Parathyroid adenoma (tissue), 2 donors: Measurements from ENCODE around the gene CDH20.

Experiments
- H2AFZ ChIP-seq: fragments of 300-600 bp; sonication (generic); one replicate; pipeline ENCODE4 v1.7.0; 2017; ENCODE audit warnings: antibody characterized with exemption, mild to moderate bottlenecking
- H3K27ac ChIP-seq: fragments of 300-600 bp; sonication (generic); one replicate; pipeline ENCODE4 v1.7.0; 2017
- H3K27me3 ChIP-seq: fragments of 300-600 bp; sonication (generic); one replicate; pipeline ENCODE4 v1.7.0; 2017; ENCODE audit warnings: low read length; ENCODE audit not compliant: control insufficient read depth, insufficient read depth
- H3K36me3 ChIP-seq: fragments of 300-600 bp; sonication (generic); one replicate; pipeline ENCODE4 v1.7.0; 2017; ENCODE audit warnings: low read length; ENCODE audit not compliant: control insufficient read depth, insufficient read depth
- H3K4me1 ChIP-seq: fragments of 300-600 bp; sonication (generic); one replicate; pipeline ENCODE4 v1.7.0; 2017; ENCODE audit warnings: control low read depth
- H3K4me2 ChIP-seq: fragments of 300-600 bp; sonication (generic); one replicate; pipeline ENCODE4 v1.7.0; 2017; ENCODE audit warnings: low read length
- H3K4me3 ChIP-seq: fragments of 300-600 bp; sonication (generic); one replicate; pipeline ENCODE4 v1.7.0; 2017; ENCODE audit warnings: low read depth, low read length
- H3K79me2 ChIP-seq: fragments of 300-600 bp; sonication (generic); one replicate; pipeline ENCODE4 v1.7.0; 2017; ENCODE audit warnings: control low read depth
- H3K9ac ChIP-seq: fragments of 300-600 bp; sonication (generic); one replicate; pipeline ENCODE4 v1.7.0; 2017; ENCODE audit warnings: mild to moderate bottlenecking
- H3K9me3 ChIP-seq: fragments of 300-600 bp; sonication (generic); one replicate; pipeline ENCODE4 v1.7.0; 2017; ENCODE audit warnings: low read length; ENCODE audit not compliant: control insufficient read depth
- TF ChIP-seq, protein P1 (sequence below): fragments of 300-600 bp; sonication (generic); IDR thresholded peaks from one replicate; pipeline ENCODE4 v1.7.0; 2017; ENCODE audit warnings: antibody characterized with exemption, mild to moderate bottlenecking
- donor health status: primary hyperparathyroidism.

Gene CDH20

DNA sequence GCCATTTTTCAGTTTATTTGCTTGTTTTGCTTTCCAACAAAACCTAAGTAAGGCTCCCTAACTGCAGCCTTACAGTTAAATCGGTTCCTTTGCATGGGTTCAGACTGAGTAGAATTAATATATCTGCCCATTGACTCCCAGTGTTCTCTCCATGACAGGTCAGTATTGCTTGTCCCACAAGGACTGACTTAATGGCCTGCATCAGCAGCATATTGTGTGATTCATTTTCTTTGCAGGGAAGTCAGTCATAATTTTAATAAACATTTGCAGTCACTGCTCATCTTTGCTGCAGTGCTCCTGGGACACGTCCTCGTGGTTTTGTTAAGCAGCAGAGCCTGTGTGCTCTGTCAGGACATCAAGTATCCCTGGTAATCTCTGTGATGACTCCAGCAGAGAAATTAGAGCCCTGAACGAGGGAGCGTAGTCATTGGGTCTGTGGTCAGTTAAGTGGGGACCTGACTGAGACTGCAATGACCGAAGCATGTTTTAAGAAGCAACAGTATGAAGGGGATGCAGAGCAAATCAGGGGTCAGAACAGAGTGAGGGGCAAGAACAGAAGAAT lies 93.3 kb downstream of the CDH20 start:
- H3K9me3 ChIP-seq, result no peaks in the 10 kb centered on the region
- H2AFZ ChIP-seq, result no peak overlapping the region
- TF ChIP-seq, protein P1, sequence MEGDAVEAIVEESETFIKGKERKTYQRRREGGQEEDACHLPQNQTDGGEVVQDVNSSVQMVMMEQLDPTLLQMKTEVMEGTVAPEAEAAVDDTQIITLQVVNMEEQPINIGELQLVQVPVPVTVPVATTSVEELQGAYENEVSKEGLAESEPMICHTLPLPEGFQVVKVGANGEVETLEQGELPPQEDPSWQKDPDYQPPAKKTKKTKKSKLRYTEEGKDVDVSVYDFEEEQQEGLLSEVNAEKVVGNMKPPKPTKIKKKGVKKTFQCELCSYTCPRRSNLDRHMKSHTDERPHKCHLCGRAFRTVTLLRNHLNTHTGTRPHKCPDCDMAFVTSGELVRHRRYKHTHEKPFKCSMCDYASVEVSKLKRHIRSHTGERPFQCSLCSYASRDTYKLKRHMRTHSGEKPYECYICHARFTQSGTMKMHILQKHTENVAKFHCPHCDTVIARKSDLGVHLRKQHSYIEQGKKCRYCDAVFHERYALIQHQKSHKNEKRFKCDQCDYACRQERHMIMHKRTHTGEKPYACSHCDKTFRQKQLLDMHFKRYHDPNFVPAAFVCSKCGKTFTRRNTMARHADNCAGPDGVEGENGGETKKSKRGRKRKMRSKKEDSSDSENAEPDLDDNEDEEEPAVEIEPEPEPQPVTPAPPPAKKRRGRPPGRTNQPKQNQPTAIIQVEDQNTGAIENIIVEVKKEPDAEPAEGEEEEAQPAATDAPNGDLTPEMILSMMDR, result no peak
- no peaks in the 10 kb centered on the region for H3K79me2 ChIP-seq
- no peak overlapping the region for H3K9ac ChIP-seq
- no peak overlapping the region for H3K4me3 ChIP-seq
- no peak overlapping the region for H3K27ac ChIP-seq
- H3K36me3 ChIP-seq, result no peaks in the 10 kb centered on the region
- no peak overlapping the region for H3K4me2 ChIP-seq
- H3K27me3 ChIP-seq, result no peaks in the 10 kb centered on the region
- H3K4me1 ChIP-seq, result no peaks in the 10 kb centered on the region

DNA sequence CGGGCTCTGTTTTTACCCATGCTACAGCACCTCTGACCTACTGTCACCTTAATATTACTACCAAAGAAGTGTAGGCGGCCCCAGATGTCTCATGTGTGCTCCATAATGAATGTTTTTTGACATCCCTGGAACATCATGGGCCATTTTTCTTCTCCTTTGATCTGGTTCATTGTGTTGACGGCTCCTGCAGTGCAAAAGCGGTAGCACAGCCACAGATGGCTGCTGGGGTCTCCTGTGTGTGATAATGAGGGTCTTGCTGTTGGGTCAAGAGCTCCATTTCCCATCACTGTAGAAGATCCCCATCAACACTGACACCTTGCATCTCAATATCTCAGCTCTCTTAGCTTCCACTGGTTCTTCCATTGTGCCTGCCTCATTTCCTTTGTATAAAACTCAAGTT lies 95.0 kb downstream of the CDH20 start:
- no peak overlapping the region for H3K27ac ChIP-seq
- no peaks in the 10 kb centered on the region for H3K79me2 ChIP-seq
- no peak overlapping the region for H3K9ac ChIP-seq
- no peaks in the 10 kb centered on the region for H3K36me3 ChIP-seq
- no peak overlapping the region for H3K4me3 ChIP-seq
- TF ChIP-seq, protein P1, result no peak
- no peaks in the 10 kb centered on the region for H3K27me3 ChIP-seq
- no peak overlapping the region for H2AFZ ChIP-seq
- H3K4me2 ChIP-seq, result no peak overlapping the region
- no peaks in the 10 kb centered on the region for H3K4me1 ChIP-seq
- H3K9me3 ChIP-seq, result no peaks in the 10 kb centered on the region

DNA sequence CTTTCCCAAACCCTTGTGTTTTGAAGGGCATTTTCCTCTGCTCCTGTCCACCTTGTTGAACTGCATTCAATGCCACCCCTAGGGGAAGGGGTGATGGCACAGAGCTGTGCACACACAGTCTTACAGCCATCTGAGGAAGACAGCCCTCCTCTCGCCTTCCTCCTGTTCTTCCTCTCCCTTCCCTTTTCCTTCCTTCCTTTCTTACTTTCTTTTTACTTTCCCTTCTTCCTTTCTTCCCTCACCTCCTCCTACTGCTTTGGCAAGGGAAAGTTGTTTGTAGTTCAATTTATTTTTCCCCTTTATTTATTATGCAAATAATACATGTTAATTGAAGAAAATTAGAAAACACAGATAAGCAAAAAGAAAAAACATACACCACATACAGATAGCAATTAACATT lies 99.4 kb downstream of the CDH20 start:
- Histone ChIP-seq H3K27me3 (no peaks in the 10 kb centered on the region), H3K4me3 (no peak overlapping the region), H3K4me2 (no peak overlapping the region), H3K9me3 (no peaks in the 10 kb centered on the region), H3K36me3 (no peaks in the 10 kb centered on the region), H3K27ac (no peak overlapping the region), H3K79me2 (no peaks in the 10 kb centered on the region), H3K4me1 (no peaks in the 10 kb centered on the region), H2AFZ (no peak overlapping the region), H3K9ac (no peak overlapping the region)
- TF ChIP-seq, protein P1, result no peak

GRCh38 chr18:61435064-61435652 lies 101.9 kb downstream of the CDH20 start:
- Histone ChIP-seq H3K4me3 (no peak overlapping the region), H2AFZ (no peak overlapping the region), H3K4me2 (no peak overlapping the region), H3K79me2 (no peaks in the 10 kb centered on the region), H3K36me3 (no peaks in the 10 kb centered on the region), H3K27ac (no peak overlapping the region), H3K9ac (no peak overlapping the region), H3K4me1 (no peaks in the 10 kb centered on the region), H3K27me3 (no peaks in the 10 kb centered on the region), H3K9me3 (no peaks in the 10 kb centered on the region)
- TF ChIP-seq, protein P1, result no peak
